Measurements from ENCODE around the gene DYNC1H1.
"Not testable (repeated sequence)": the region's sequence is repeated elsewhere in the genome, so short reads cannot be mapped to it uniquely, and the experiment has no call there.

The DYNC1H1 gene

GRCh38 chr14:102043251-102044025 is 79.1 kb downstream of the DYNC1H1 start:
- no peak for DNase-seq

GRCh38 chr14:102044566-102044965 is 80.2 kb downstream of the DYNC1H1 start:
- no peak for DNase-seq

DNA sequence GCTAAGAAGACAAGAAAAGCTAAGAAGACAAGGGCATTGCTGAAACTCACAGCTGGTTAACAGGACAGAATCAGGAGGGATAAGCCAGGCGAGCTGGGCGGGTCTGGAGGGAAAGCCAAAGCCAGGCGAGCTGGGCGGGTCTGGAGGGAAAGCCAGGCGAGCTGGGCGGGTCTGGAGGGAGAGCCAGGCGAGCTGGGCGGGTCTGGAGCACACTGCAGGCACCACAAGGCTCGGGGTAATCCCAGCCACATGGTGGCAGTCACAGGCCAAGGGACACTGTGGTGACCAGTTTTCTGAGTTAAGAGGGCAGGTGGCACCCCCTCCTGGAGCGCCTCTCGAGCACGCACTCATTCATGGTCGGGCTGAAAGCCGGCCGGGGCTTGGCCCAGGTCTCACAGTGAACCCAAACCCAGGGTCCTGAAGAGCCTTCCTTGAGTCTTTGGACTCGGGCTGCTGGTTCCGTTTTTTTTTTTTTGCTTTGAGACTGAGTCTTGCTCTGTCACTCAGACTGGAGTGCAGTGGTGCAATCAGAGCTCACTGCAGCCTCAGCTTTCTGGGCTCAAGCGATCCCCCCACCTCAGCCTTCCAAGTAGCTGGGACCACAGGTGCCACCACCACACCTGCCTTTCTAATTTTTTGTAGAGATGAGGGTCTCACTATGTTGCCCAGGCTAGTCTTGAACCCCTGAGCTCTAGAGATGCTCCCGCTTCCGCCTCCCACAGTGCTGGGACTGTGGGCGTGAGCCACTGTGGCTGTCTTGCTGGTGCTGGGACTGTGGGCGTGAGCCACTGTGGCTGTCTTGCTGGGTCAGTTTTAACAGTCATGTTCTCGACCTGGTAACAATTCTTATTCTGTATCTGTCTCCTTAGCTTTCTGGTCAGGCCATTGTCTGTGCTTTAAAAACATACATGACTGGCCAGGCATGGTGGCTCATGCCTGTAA is 82.2 kb downstream of the DYNC1H1 start:
- peak; percentile 93 for DNase-seq

DNA sequence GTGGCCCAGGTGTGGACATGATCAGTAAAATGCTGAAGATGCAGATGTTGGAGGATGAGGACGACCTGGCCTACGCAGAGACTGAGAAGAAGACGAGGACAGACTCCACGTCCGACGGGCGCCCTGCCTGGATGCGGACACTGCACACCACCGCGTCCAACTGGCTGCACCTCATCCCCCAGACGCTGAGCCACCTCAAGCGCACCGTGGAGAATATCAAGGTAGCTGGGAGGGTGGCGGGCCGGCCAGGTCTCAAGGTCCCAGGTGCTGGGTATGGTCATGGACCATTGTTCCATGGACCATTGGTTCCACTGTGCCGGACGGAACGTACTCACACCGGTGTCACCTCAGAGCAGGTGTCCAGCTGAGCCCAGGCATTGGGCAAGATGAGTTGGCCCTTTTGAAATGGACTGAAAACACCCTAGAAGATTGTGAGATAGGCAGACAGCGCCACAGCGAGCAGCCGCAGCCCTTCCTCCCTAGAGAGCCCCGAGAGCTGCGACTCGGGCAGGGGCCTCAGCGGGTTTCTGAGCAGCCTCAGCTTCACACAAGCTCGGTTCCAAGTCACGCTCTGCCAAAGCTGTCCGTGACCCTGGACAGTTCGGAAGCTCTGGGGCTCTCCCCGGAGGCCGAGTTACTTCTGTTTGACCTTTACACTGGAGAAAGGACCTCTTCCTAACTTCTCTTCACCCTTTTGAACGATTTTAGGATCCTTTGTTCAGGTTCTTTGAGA is 83.6 kb downstream of the DYNC1H1 start:
- no peak for DNase-seq

DNA sequence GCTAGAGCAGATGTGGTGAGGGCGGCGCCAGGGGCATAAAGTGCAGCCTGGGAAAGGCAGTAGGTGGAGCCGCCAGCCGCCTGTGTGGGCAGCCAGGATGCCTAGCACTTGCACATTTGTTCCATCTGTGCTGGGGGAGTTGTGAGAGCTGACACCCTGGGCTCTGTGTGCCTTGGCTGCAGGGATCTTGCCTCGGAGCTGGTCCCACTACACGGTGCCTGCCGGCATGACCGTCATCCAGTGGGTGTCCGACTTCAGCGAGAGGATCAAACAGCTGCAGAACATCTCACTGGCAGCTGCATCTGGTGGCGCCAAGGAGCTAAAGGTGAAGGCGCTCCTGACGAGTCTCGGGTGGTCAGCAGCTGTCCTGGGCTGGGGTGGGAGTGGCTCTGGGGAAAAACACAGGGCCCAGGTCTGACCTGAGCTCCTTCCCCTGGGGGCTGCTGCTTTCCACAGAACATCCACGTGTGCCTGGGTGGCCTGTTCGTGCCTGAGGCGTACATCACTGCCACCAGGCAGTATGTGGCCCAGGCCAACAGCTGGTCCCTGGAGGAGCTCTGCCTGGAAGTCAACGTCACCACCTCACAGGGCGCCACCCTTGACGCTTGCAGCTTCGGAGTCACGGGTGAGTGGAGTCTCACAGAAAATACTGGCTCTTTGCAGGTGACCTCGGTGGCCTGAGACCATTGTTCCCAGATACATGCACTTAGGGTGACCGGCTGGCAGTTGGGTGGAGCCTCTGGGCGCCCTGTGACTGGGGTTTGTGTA is 85.1 kb downstream of the DYNC1H1 start:
- DNase-seq: no peak

DNA sequence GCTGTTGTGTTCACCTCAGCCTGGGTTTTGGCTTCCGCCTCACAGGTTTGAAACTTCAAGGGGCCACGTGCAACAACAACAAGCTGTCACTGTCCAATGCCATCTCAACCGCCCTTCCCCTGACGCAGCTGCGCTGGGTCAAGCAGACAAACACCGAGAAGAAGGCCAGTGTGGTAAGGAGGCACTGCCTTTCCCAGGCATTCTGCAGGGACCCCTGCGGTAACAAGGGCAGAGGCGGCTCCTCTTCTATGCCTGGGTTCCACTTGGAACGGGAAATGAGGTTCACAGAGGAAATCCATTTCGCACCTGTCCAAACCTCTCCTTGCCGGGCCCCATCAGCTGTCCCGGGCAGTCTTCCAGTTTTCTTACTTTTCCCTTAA is 85.6 kb downstream of the DYNC1H1 start:
- DNase-seq: no peak

DNA sequence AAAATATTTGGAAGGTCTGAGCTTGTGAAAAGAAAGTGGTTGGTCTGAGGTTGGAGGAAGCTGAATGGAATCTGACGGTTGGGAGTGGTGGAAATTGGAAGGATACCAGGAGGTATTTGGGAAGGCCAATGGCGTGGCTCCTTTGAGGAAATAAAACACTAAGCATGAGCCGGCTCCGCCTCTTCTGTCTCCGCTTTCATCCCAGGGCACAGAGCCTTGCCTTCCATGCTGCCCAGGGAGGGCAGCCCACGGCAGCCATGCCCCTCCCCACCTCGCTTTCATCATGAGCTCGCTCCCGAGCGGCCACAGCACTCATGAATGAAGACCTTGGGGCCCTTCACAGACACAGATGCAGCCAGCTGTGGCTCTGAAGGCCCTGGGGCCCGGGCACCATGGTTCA is 86.3 kb downstream of the DYNC1H1 start:
- no peak for DNase-seq

DNA sequence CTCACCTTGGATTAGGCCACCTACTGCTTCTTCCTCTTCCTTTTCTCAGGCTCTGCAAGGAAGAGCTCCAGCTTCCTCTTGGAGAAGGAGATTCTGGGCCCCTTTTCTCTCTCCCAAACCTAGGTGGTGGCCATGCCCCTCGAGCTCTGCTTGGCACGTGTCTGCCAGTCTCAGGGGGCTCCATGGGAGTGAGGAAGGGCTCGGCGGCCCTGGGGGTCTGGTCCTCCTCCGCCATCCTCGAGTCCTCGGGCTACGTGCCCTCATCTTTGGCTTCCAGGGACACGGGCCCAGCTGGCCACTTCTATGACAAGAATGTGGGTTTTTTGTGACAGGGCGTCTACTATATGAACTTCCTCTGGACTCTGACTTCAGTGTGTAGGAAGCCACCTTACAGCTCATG is 88.1 kb downstream of the DYNC1H1 start:
- no peak for DNase-seq

DNA sequence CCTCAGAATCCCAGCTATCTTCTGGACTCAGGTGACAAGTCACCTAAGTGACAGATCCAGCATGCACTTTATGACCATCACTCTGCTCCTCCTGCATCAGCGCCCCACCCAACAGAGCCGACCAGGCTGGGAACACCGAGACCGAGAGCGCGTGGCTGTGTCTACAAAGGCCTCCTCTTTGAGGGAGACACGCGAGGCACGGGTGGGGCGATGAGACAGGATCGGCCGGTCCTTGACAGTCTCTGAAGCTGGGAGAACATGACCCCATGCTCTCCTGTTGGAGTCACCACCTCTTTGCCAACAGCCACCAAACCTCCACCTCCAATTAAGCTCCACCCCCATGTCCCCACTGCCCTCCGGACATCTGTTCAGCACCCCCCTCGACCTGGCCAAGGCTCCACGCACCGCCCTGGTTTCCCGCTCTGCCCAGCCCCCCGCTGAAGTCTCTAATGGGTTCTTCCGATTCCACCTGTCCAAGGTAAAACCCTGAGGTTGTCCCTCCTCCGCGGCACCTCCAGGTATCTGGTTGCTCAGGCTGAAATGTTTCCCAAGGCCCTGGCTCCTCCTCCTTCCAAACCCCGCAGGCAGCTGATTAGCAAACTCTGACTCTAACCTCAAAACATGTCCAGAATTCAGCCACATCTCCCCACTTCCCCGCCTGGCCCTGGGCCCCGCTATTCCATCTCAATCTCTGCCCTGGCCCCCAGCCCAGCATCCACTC is 91.0 kb downstream of the DYNC1H1 start:
- no peak for DNase-seq

- no peak for DNase-seq
Measured at GRCh38 chr14:102056694-102057442, 92.5 kb downstream of the DYNC1H1 start.

- no peak for DNase-seq
Measured at GRCh38 chr14:102057480-102058114, 93.2 kb downstream of the DYNC1H1 start.

DNA sequence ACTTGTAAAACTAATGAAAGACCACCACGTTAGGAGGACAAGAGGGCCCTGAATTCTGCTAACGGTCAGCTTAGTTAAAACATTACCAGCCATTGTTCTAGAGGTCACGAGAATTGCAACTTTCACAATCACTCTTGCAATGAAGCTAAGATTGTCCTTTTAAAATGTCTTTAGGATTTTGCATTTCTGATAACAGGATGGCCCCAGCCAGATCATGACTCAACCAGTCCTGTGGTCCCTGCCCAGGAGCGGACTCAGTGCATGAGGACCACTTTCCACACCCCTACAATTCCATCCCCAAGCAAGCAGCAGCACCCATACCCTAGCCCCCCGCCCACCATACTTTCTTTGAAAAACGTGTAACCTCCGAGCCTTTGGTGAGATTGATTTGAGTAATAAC is 93.8 kb downstream of the DYNC1H1 start:
- no peak for DNase-seq

DNA sequence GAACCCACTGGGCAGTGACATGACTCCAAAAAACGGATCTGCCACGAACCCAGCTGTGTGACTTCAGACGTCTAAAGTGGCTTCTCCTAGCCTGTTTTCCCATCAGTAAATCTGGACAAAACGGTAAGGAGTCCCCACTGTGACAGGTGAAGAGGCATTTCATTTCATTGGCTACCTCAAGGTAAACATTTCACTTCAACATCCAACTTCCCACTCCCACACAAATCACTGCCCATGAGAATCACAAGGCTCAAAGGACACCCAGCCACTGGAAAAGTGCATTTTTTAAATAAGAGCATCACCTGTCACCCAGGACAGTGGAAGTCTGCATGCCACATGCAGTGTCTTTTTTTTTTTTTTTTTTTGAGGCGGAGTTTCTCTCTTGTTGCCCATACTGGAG is 94.6 kb downstream of the DYNC1H1 start:
- no peak for DNase-seq

GRCh38 chr14:102063109-102063807 is 98.9 kb downstream of the DYNC1H1 start:
- peak; percentile 71 for DNase-seq

DNA sequence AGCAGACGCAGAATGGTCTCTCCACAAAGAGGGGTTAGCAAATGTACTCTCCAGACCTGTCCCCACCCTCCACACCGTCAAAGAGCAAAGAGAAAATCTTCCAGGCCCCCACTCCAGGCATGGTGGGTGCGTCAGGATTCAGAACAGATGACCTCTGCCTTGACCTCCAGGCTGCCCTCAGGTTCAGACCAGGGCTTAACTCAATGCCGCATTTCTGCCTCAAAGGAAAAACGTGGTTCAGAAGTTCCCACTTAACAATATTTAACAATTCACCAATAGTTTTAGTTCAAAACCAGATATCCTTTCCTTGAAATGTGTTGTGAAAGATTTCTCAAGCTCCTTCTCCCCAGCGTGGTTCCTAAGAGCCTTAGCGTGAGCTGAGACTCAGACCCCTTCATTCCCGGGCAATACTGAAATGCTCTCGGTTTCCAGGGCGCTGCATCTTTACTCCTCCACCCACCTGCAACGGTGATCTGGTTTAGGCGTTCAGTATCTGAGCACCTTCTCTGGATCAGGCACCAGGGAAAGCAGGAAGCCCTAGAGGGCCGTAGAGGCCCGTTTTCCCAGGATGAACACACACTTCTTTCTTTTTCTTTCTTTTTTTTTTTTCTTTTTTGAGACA is 99.5 kb downstream of the DYNC1H1 start:
- DNase-seq: no peak

DNA sequence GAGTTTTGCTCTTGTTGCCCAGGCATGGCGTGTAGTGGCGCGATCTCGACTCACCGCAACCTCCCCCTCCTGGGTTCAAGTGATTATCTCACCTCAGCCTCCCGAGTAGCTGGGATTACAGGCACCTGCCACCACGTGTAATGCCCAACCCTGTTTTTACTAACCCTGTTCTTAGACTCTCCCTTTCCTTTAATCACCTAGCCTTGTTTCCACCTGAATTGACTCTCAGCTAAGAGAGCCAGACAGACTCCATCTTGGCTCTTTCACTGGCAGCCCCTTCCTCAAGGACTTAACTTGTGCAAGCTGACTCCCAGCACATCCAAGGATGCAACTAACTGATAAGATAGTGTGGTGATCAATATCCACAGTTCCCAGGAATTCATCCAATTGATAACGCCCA is 100.2 kb downstream of the DYNC1H1 start:
- DNase-seq: not testable (repeated sequence)

DNA sequence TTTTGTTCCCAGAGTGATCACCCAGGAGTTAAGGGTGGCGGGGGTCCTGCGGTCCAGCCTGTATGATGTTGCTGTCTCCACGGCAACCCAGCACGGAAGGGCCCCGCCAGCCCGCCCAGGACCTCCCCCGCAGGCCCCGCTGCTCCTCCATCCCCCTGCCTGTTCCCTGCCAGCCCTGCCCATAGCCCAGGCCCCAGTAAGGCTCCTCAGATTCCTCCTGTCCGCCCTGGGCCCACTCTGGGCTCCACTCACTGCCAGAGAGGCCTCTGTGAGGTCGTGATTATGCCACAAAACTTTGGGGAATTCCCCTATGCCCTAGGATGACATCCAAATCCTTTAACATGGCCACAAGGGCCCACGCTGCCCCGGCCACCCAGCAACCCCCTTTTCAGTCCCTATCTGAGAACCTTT is 101.7 kb downstream of the DYNC1H1 start:
- DNase-seq: no peak

DNA sequence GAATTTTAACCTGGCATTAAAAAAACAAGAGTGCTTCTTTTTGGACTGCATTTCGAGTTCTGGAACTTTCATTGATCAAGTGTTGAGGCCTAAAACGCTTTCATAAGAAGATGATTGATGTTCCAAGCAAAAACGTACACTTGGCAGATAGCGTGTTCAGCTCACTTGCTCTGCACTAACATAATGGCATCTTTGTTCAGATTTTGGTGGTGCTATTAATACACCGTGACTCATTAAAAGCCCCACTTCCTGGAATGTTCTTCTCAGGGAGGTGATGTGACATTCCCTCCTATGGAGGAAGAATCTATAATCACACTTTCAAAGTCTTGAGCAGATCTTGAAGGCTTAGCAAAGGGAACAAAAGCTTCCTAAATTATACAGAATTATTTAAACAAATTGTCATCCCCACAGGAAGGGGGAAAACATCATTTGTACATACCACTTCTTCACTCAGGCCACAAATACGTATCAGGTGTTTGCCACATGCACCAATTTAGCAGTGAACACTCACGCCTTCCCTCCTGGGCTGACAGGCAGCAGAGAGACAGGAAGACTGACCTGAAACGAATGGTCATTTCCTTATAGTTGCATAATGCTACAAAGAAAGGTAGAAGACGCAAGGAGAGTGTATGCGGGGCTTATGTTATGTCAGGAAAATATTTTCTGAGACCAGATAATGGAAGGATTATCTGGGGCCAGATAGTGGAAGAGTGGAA is 107.1 kb downstream of the DYNC1H1 start:
- DNase-seq: no peak

All from NCI-H2107 (cell line).